Measurements from ENCODE around the gene JAML.
A peak's percentile ranks its signal among the peaks of the same experiment; 100 is the strongest.

JAML gene

GRCh38 chr11:118239509-118240205, 14.8 kb upstream of the JAML start:
- no peak for DNase-seq

- DNase-seq: no peak
Observed at GRCh38 chr11:118238929-118239328, 14.1 kb upstream of the JAML start.

- DNase-seq: no peak
Observed at GRCh38 chr11:118238421-118238820, 13.6 kb upstream of the JAML start.

GRCh38 chr11:118236170-118236569, 11.4 kb upstream of the JAML start:
- DNase-seq: no peak

GRCh38 chr11:118234833-118235232, 10.0 kb upstream of the JAML start:
- DNase-seq: no peak

GRCh38 chr11:118233850-118234249, 9.0 kb upstream of the JAML start:
- no peak for DNase-seq

GRCh38 chr11:118233377-118233776, 8.6 kb upstream of the JAML start:
- DNase-seq: no peak

- peak; percentile 71 for DNase-seq
Observed at GRCh38 chr11:118232659-118233058, 7.8 kb upstream of the JAML start.

GRCh38 chr11:118231461-118231860, 6.7 kb upstream of the JAML start:
- no peak for DNase-seq

- peak; percentile 44 for DNase-seq
Observed at GRCh38 chr11:118230088-118230487, 5.3 kb upstream of the JAML start.

- no peak for DNase-seq
Observed at GRCh38 chr11:118229274-118229847, 4.5 kb upstream of the JAML start.

GRCh38 chr11:118227865-118228785, 3.3 kb upstream of the JAML start:
- no peak for DNase-seq

- no peak for DNase-seq
Observed at GRCh38 chr11:118226781-118227180, 2.0 kb upstream of the JAML start.

- no peak for DNase-seq
Observed at GRCh38 chr11:118226296-118226695, 1.5 kb upstream of the JAML start.

GRCh38 chr11:118223992-118224391, 819 bp downstream of the JAML start:
- no peak for DNase-seq

GRCh38 chr11:118223570-118223969, 1.2 kb downstream of the JAML start:
- DNase-seq: no peak

- no peak for DNase-seq
Observed at GRCh38 chr11:118222437-118222836, 2.4 kb downstream of the JAML start.

- no peak for DNase-seq
Observed at GRCh38 chr11:118221419-118221818, 3.4 kb downstream of the JAML start.

GRCh38 chr11:118219732-118220131, 5.1 kb downstream of the JAML start:
- DNase-seq: no peak

GRCh38 chr11:118219244-118219643, 5.6 kb downstream of the JAML start:
- DNase-seq: no peak

- peak; percentile 42 for DNase-seq
Observed at GRCh38 chr11:118217575-118217974, 7.2 kb downstream of the JAML start.

- DNase-seq: peak; percentile 66
Observed at GRCh38 chr11:118216621-118217481, 8.0 kb downstream of the JAML start.

- no peak for DNase-seq
Observed at GRCh38 chr11:118215765-118216164, 9.0 kb downstream of the JAML start.

All from activated naive CD4-positive, alpha-beta T cell treated with Interleukin-2 at 50 U/mL for 16 hours (primary cell).